Peyer's patch (tissue), 4 donors: Measurements from ENCODE around the gene SLC15A1. TPM values are rescaled to one million over a fixed set of nuclear protein-coding genes. Genes with fewer than 3 reads are reported as not detected.
"Not testable (repeated sequence)": the region's sequence is repeated elsewhere in the genome, so short reads cannot be mapped to it uniquely, and the experiment has no call there.

Source experiments
- DNase-seq, 3 donors: peaks; one replicate each; pipeline ENCODE4 v3.0.0-alpha.2; 2017 to 2019
- H3K27ac ChIP-seq, 4 donors: fragments of 200-600 bp; sonication (generic); one replicate each; pipeline ENCODE4 v1.5.1; 2016 to 2019
- H3K27me3 ChIP-seq, 2 donors: fragments of 200-600 bp; sonication (generic); one replicate each; pipeline ENCODE4 v1.5.1; 2019
- H3K36me3 ChIP-seq, 3 donors: fragments of 200-600 bp; sonication (generic); one replicate each; pipeline ENCODE4 v1.5.1; 2016 to 2019
- H3K4me1 ChIP-seq, 4 donors: fragments of 200-600 bp; sonication (generic); one replicate each; pipeline ENCODE4 v1.5.1; 2016 to 2019
- H3K4me3 ChIP-seq, 4 donors: fragments of 200-600 bp; sonication (generic); 1 replicate in 3 of 4; 2 replicates in 1 of 4; pipeline ENCODE4 v1.5.1; 2016 to 2019; ENCODE audit warnings: mild to moderate bottlenecking in 1 of 4
- H3K9me3 ChIP-seq, 4 donors: fragments of 200-600 bp; sonication (generic); one replicate each; pipeline ENCODE4 v1.5.1; 2016 to 2019; ENCODE audit warnings: mild to moderate bottlenecking in 1 of 4
- POLR2A ChIP-seq, 2 donors: fragments of 450-650 bp; IDR thresholded peaks; one replicate each; pipeline ENCODE4 v1.5.1; 2017; ENCODE audit warnings: antibody characterized with exemption in 2 of 2, mild to moderate bottlenecking in 2 of 2, moderate library complexity in 2 of 2
- total RNA-seq, 4 donors: library from RNA; depleted of rRNA; stranded (reverse); fragments of >200 nt; gene quantifications; one replicate each; pipeline ENCODE4 v1.1.0, GENCODE V29; 2016
- TF ChIP-seq, protein P1 (sequence below), 6 experiments: fragments of 450-650 bp in 4 of 6; fragments of 200-600 bp in 2 of 6; sonication (generic) in 1 of 6; IDR thresholded peaks; one replicate each; pipeline ENCODE4 v1.5.1; 2017 to 2019; ENCODE audit warnings: antibody characterized with exemption in 6 of 6, mild to moderate bottlenecking in 3 of 6, moderate library complexity in 1 of 6

The SLC15A1 gene
- total RNA-seq, 4 donors from 2014 or later: 4.1 to 732 (median 555) TPM

DNA sequence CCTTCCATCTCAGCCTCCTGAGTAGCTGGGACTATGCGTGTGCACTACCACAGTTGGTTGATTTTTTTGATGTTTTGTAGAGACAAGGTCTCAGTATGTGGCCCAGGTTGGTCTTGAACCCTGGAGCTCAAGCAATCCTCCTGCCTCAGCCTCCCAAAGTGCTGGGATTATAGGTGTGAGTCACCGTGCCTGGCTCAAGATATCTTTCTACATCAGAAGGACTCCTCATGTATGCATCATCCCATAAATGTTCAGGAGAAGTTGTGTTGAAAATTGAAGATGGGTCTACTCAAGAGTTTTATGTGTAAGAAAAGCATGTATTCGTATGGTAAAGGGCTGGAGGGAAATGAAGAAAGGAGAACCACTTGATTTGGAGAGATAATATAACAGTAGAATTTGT lies 103.8 kb downstream of the SLC15A1 start:
- DNase-seq: peak in 1 of 3 donors; percentile 55
- H3K9me3 ChIP-seq: no peaks in the 10 kb centered on the region
- peaks cover 0 to 25% (median 9%) of the 10 kb centered on the region in 4 donors for H3K4me1 ChIP-seq
- H3K27ac ChIP-seq: peak overlapping the region in 3 of 4 donors; percentile 47 to 92 (median 87)
- TF ChIP-seq, protein P1, sequence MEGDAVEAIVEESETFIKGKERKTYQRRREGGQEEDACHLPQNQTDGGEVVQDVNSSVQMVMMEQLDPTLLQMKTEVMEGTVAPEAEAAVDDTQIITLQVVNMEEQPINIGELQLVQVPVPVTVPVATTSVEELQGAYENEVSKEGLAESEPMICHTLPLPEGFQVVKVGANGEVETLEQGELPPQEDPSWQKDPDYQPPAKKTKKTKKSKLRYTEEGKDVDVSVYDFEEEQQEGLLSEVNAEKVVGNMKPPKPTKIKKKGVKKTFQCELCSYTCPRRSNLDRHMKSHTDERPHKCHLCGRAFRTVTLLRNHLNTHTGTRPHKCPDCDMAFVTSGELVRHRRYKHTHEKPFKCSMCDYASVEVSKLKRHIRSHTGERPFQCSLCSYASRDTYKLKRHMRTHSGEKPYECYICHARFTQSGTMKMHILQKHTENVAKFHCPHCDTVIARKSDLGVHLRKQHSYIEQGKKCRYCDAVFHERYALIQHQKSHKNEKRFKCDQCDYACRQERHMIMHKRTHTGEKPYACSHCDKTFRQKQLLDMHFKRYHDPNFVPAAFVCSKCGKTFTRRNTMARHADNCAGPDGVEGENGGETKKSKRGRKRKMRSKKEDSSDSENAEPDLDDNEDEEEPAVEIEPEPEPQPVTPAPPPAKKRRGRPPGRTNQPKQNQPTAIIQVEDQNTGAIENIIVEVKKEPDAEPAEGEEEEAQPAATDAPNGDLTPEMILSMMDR (IDR thresholded peaks at IDR 0.05): no peak
- no peak for TF ChIP-seq POLR2A (IDR thresholded peaks at IDR 0.05)
- H3K27me3 ChIP-seq: no peaks in the 10 kb centered on the region
- no peak overlapping the region for H3K4me3 ChIP-seq
- H3K36me3 ChIP-seq: no peaks in the 10 kb centered on the region

DNA sequence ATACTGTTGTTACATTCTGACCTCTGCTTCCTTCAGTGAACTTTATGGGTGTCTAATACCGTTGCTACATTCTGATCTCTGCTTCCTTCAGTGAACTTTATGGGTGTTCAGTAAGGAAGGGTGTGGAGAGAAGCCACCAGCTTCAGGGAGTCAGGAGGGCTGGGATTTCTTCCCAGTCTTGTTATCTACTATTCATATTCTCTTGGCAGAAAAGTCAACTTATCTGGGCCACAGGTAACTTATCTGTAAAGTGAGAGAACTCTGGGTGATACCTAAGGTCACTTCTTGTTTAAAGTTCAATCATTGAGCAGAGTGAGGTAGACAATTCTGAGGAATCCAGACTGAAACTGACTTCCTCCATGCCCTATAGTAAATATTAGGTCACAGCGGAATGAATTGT lies 104.3 kb downstream of the SLC15A1 start:
- TF ChIP-seq, protein P1 (IDR thresholded peaks at IDR 0.05): no peak
- TF ChIP-seq POLR2A (IDR thresholded peaks at IDR 0.05): peak in 1 of 2 donors; percentile 40
- Histone ChIP-seq H3K27ac (peak overlapping the region in 3 of 4 donors; percentile 47 to 92 (median 87)), H3K27me3 (no peaks in the 10 kb centered on the region), H3K4me3 (no peak overlapping the region), H3K4me1 (peaks cover 0 to 20% (median 9%) of the 10 kb centered on the region in 4 donors), H3K9me3 (no peaks in the 10 kb centered on the region), H3K36me3 (no peaks in the 10 kb centered on the region)
- peak in 1 of 3 donors; percentile 68 for DNase-seq

DNA sequence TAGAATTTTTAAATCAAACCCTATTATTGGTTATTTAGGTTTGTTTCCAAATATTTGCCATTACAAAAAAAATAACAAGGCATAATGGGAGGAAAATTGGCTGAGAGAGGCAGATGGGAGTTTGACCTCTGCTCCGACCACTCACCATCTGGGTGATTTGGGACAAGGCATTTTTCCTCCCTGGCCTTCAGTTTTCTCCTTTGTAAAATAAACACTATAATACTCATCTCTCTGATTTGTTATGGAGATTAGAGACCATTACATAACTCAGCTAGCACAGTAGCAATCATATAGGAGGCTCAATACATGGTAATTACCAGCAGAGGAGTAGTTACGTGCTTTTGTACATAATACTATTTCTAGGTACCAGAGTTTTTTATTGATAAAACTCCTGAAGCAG lies 105.4 kb downstream of the SLC15A1 start:
- H3K9me3 ChIP-seq: no peaks in the 10 kb centered on the region
- no peak overlapping the region for H3K4me3 ChIP-seq
- no peaks in the 10 kb centered on the region for H3K36me3 ChIP-seq
- TF ChIP-seq, protein P1 (IDR thresholded peaks at IDR 0.05): peak in 2 of 6 experiments; percentile 26 to 36
- TF ChIP-seq POLR2A (IDR thresholded peaks at IDR 0.05): no peak
- no peak for DNase-seq
- H3K27ac ChIP-seq: peak overlapping the region in 3 of 4 donors; percentile 65 to 92 (median 66)
- no peaks in the 10 kb centered on the region for H3K27me3 ChIP-seq
- H3K4me1 ChIP-seq: peaks cover 0 to 17% (median 9%) of the 10 kb centered on the region in 4 donors

DNA sequence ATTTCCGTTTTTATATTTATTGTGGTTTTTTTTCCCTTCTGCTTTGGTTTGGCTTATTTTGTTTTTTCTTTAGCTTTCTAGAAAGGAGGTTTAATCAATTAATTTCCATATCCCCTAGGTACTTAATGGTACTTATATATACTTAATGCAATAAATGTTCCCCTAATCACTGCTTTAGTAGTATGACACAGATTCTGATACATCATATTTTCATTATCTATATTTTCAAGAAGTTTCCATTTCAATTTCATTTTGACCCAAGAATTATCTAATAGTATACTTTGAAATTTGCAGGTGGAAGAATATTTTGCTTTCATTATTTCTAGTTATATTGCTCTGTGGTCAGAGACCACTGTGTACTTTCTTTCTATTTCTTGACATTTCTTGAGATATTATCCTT lies 109.0 kb downstream of the SLC15A1 start:
- no peaks in the 10 kb centered on the region for H3K9me3 ChIP-seq
- H3K4me1 ChIP-seq: peaks cover 0 to 3% (median under 1%) of the 10 kb centered on the region in 4 donors
- H3K4me3 ChIP-seq: no peak overlapping the region
- DNase-seq: no peak
- H3K27ac ChIP-seq: no peak overlapping the region
- TF ChIP-seq, protein P1 (IDR thresholded peaks at IDR 0.05): no peak
- no peak for TF ChIP-seq POLR2A (IDR thresholded peaks at IDR 0.05)
- no peaks in the 10 kb centered on the region for H3K36me3 ChIP-seq
- H3K27me3 ChIP-seq: no peaks in the 10 kb centered on the region

DNA sequence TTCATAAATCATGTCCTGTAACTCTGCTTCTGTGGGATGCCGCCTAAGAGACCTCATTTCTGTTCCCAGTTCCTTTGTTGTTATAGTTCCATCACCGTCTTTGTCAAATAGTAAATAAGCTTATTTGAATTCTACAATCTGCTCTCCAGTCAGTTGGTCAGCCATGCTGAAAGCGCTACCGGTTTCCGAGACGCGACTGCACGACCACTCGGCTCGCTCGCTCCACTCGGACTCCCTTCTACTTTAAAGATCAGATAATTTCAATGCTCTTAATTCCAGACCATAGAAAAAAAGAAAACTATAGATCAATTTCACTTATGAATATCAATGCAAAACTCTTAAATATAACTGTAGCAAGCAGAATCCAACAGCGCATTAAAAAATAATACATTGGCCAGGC lies 111.4 kb downstream of the SLC15A1 start:
- Histone ChIP-seq H3K4me1 (no peaks in the 10 kb centered on the region), H3K36me3 (no peaks in the 10 kb centered on the region), H3K4me3 (no peak overlapping the region), H3K9me3 (no peaks in the 10 kb centered on the region), H3K27ac (no peak overlapping the region), H3K27me3 (no peaks in the 10 kb centered on the region)
- DNase-seq: peak in 1 of 3 donors; percentile 19
- TF ChIP-seq, protein P1 (IDR thresholded peaks at IDR 0.05): no peak
- TF ChIP-seq POLR2A (IDR thresholded peaks at IDR 0.05): no peak

DNA sequence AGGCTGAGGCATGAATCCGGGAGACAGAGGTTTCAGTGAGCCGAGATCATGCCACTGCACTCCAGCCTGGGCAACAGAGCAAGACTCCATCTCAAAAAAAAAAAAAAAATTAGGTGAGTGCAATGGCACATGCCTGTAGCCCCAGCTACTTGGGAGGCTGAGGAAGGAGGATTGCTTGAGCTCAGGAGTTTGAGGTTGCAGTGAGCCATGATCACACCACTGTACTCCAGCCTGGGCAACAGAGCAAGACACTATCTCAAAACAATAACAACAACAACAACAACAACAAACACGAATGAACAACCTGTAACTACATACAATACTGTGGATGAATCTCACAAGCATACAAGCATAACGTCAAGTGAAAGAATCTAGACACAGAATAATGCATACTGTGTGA lies 112.7 kb downstream of the SLC15A1 start:
- not testable (repeated sequence) for DNase-seq, H3K27ac ChIP-seq, H3K4me1 ChIP-seq, H3K4me3 ChIP-seq, H3K9me3 ChIP-seq, H3K36me3 ChIP-seq, H3K27me3 ChIP-seq

DNA sequence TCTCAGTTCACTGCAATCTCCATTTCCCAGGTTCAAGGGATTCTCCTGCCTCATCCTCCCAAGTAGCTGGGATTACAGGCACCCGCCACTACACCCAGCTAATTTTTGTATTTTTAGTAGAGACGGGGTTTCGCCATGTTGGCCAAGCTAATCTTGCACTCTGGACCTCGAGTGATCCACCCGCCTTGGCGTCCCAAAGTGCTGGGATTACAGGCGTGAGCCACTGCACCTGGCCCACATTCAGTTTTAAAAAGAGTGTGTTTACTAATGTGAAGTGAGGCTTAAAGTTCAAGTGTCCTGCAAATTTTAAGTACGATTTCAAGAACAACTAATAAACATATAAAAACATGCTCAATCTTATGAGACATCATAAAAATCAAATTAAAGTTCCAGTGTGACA lies 114.1 kb downstream of the SLC15A1 start:
- not testable (repeated sequence) for H3K36me3 ChIP-seq, H3K4me1 ChIP-seq, H3K9me3 ChIP-seq, H3K4me3 ChIP-seq, H3K27me3 ChIP-seq, H3K27ac ChIP-seq
- DNase-seq: peak in 1 of 3 donors; percentile 18
